Naive thymus-derived CD4-positive, alpha-beta T cell (primary cell): ENCODE data around the gene SMARCD1. TPM values are rescaled to one million over a fixed set of nuclear protein-coding genes. Genes with fewer than 3 reads are reported as not detected.

ENCODE experiments used
- ATAC-seq: fragments of 150-1000 bp; cut with Tn5 transposase; 2 replicates; pipeline ENCODE4 v1.10.0; 2021; ENCODE audit warnings: mild to moderate bottlenecking, moderate library complexity
- CTCF ChIA-PET: fragments of 350-600 bp; sonication (Branson Sonifier 250); formaldehyde crosslinking; loops from one replicate; lab custom pipeline; 2021; ENCODE audit warnings: antibody characterized with exemption; lab: Charles Lee
- POLR2A ChIA-PET: fragments of 350-600 bp; sonication (Branson Sonifier 250); formaldehyde crosslinking; loops from one replicate; lab custom pipeline; 2021; ENCODE audit warnings: antibody characterized with exemption, inconsistent platforms; lab: Charles Lee
- DNase-seq, 9 donors: peaks; one replicate each; pipeline versions ENCODE4 v3.0.0 to v3.0.0-alpha.2; 2020 to 2022; ENCODE audit warnings: mixed read lengths in 1 of 9
- H3K27ac ChIP-seq: one replicate; pipeline ENCODE4 v1.7.0; 2013; ENCODE audit warnings: mild to moderate bottlenecking, low read depth, low read length, moderate library complexity
- H3K27me3 ChIP-seq, 2 donors: one replicate each; pipeline ENCODE4 v1.7.0; 2013; ENCODE audit warnings: low read length in 2 of 2, mild to moderate bottlenecking in 2 of 2, moderate library complexity in 2 of 2; ENCODE audit not compliant: control insufficient read depth in 2 of 2, insufficient read depth in 2 of 2
- H3K36me3 ChIP-seq, 3 experiments: 1 replicate in 2 of 3; 2 replicates in 1 of 3; pipeline ENCODE4 v1.7.0; 2013; ENCODE audit warnings: low read length in 3 of 3, mild to moderate bottlenecking in 3 of 3, moderate library complexity in 1 of 3; ENCODE audit not compliant: insufficient read depth in 3 of 3, control insufficient read depth in 2 of 3
- H3K4me1 ChIP-seq, 2 donors: one replicate each; pipeline ENCODE4 v1.7.0; 2013; ENCODE audit warnings: low read length in 2 of 2, mild to moderate bottlenecking in 2 of 2, moderate library complexity in 1 of 2; ENCODE audit not compliant: control insufficient read depth in 2 of 2, insufficient read depth in 2 of 2
- H3K4me3 ChIP-seq: 2 replicates; pipeline ENCODE4 v1.7.0; 2013; ENCODE audit warnings: mild to moderate bottlenecking, low read length
- H3K9me3 ChIP-seq, 3 experiments: 1 replicate in 2 of 3; 2 replicates in 1 of 3; pipeline ENCODE4 v1.7.0; 2013; ENCODE audit warnings: low read length in 3 of 3; ENCODE audit not compliant: control insufficient read depth in 2 of 3
- H3K27ac Mint-ChIP-seq, 9 donors: one replicate each; pipeline ENCODE4 v1.8.0; 2020 to 2022; ENCODE audit warnings: mixed read lengths in 9 of 9, mild to moderate bottlenecking in 8 of 9, moderate library complexity in 5 of 9, inconsistent platforms in 2 of 9
- H3K27me3 Mint-ChIP-seq, 5 donors: one replicate each; pipeline ENCODE4 v1.8.0; 2021 to 2022; ENCODE audit warnings: mixed read lengths in 5 of 5, mild to moderate bottlenecking in 1 of 5
- H3K36me3 Mint-ChIP-seq, 5 donors: one replicate each; pipeline ENCODE4 v1.8.0; 2020 to 2022; ENCODE audit warnings: mixed read lengths in 5 of 5, mild to moderate bottlenecking in 3 of 5, inconsistent platforms in 1 of 5
- H3K4me1 Mint-ChIP-seq, 7 donors: one replicate each; pipeline ENCODE4 v1.8.0; 2020 to 2022; ENCODE audit warnings: mixed read lengths in 7 of 7, mild to moderate bottlenecking in 3 of 7, inconsistent platforms in 1 of 7
- H3K4me3 Mint-ChIP-seq, 10 donors: one replicate each; pipeline ENCODE4 v1.8.0; 2020 to 2022; ENCODE audit warnings: mild to moderate bottlenecking in 10 of 10, mixed read lengths in 10 of 10, moderate library complexity in 6 of 10, inconsistent platforms in 2 of 10
- H3K9me3 Mint-ChIP-seq, 11 donors: one replicate each; pipeline ENCODE4 v1.8.0; 2020 to 2022; ENCODE audit warnings: mixed read lengths in 11 of 11, mild to moderate bottlenecking in 4 of 11, inconsistent platforms in 1 of 11, moderate library complexity in 1 of 11
- intact Hi-C, 2 donors: fragments of 100-400 bp; cut with micrococcal nuclease; formaldehyde crosslinking; loops; one replicate each; pipeline ENCODE4 v1.15.1; 2023
- polyA plus RNA-seq, 2 donors: library from polyadenylated mRNA; unstranded; fragments of 300-500 nt; fragmentation: Illumina TruSeq; gene quantifications; one replicate each; pipeline ENCODE4 v1.2.3, GENCODE V29; 2021
- total RNA-seq, 6 experiments: library from RNA in 5 of 6; stranded (reverse) in 5 of 6; gene quantifications; 1 replicate in 5 of 6; 2 replicates in 1 of 6; pipeline ENCODE4 v1.2.3 and lab custom pipeline; 2021 to 2026

SMARCD1 gene
- total and polyA plus RNA-seq, 7 experiments from 2014 or later: 9.5 to 88.5 (median 67.2) TPM

GRCh38 chr12:50055831-50056638 lies 29.1 kb upstream of the SMARCD1 start:
- Mint-ChIP-seq H3K27ac (peak overlapping the region in 2 of 9 donors; percentile 46 to 57), H3K9me3 (peaks cover 0 to 2% (median 0%) of the 10 kb centered on the region in 11 donors), H3K27me3 (peaks cover 38 to 56% (median 48%) of the 10 kb centered on the region in 5 donors), H3K36me3 (peaks cover 0 to 3% (median 0%) of the 10 kb centered on the region in 5 donors), H3K4me3 (peak overlapping the region; percentile 66 to 96 (median 92)), H3K4me1 (peaks cover 17 to 48% (median 41%) of the 10 kb centered on the region in 7 donors)
- Histone ChIP-seq H3K36me3 (no peaks in the 10 kb centered on the region), H3K4me3 (peak overlapping the region; percentile 42), H3K27me3 (peaks cover 0 to 9% of the 10 kb centered on the region in 2 donors), H3K4me1 (peaks cover 7 to 31% of the 10 kb centered on the region in 2 donors), H3K27ac (no peak overlapping the region), H3K9me3 (no peaks in the 10 kb centered on the region)
- DNase-seq: peak; percentile 41 to 64 (median 56)
- peak; percentile 79 for ATAC-seq
- CTCF ChIA-PET: interaction anchor here (0.6 to 4.3 kb wide), 16 partner anchors 10 to 1164 kb away, joined by 3 to 30 read pairs (median 3); partner anchors contain the start of gene SMARCD1
- POLR2A ChIA-PET: interaction anchor here (0.5 to 0.6 kb wide), 2 partner anchors 60 to 219 kb away, joined by 3 to 4 read pairs; no protein-coding TSS in a partner anchor
- intact Hi-C loops: loop anchor here (1.0 to 10.0 kb wide), 7 partner anchors 17 to 279 kb away; partner anchors contain the start of genes BCDIN3D (in 1 of the 2), RACGAP1 (in 1 of the 2) and SMARCD1 (in 1 of the 2)

- Histone ChIP-seq H3K4me1 (peaks cover 7 to 31% of the 10 kb centered on the region in 2 donors), H3K4me3 (peak overlapping the region; percentile 55), H3K27me3 (peaks cover 0 to 9% of the 10 kb centered on the region in 2 donors), H3K36me3 (no peaks in the 10 kb centered on the region), H3K27ac (no peak overlapping the region), H3K9me3 (no peaks in the 10 kb centered on the region)
- ChIA-PET CTCF (interaction anchor here (0.6 to 4.3 kb wide), 9 partner anchors 10 to 1163 kb away, joined by 3 to 30 read pairs (median 3); no protein-coding TSS in a partner anchor), POLR2A (interaction anchor here (0.5 kb wide), 1 partner anchor 218 kb away, joined by 4 read pairs; no protein-coding TSS in a partner anchor)
- peaks cover 17 to 48% (median 44%) of the 10 kb centered on the region in 7 donors for H3K4me1 Mint-ChIP-seq
- peaks cover 32 to 54% (median 48%) of the 10 kb centered on the region in 5 donors for H3K27me3 Mint-ChIP-seq
- intact Hi-C loops: loop anchor here (1.0 to 10.0 kb wide), 7 partner anchors 17 to 279 kb away; partner anchors contain the start of genes BCDIN3D (in 1 of the 2), RACGAP1 (in 1 of the 2) and SMARCD1 (in 1 of the 2)
- H3K4me3 Mint-ChIP-seq: peak overlapping the region; percentile 88 to 96 (median 92)
- H3K9me3 Mint-ChIP-seq: peaks cover 0 to 2% (median 0%) of the 10 kb centered on the region in 11 donors
- no peak for ATAC-seq
- H3K27ac Mint-ChIP-seq: peak overlapping the region in 3 of 9 donors; percentile 24 to 66 (median 46)
- no peak for DNase-seq
- H3K36me3 Mint-ChIP-seq: peaks cover 0 to 7% (median 0%) of the 10 kb centered on the region in 5 donors
Measured at GRCh38 chr12:50056639-50056976, 28.5 kb upstream of the SMARCD1 start.

- Mint-ChIP-seq H3K36me3 (peaks cover 0 to 12% (median 0%) of the 10 kb centered on the region in 5 donors), H3K4me3 (peak within 1 kb of the TSS; percentile 88 to 96 (median 92)), H3K4me1 (peaks cover 20 to 50% (median 44%) of the 10 kb centered on the region in 7 donors), H3K27ac (peak within 1 kb of the TSS in 8 of 9 donors; percentile 24 to 79 (median 50)), H3K9me3 (peaks cover 0 to 2% (median 0%) of the 10 kb centered on the region in 11 donors), H3K27me3 (peaks cover 26 to 49% (median 42%) of the 10 kb centered on the region in 5 donors)
- no peaks in the 10 kb centered on the region for H3K9me3 ChIP-seq
- H3K4me3 ChIP-seq: peak within 1 kb of the TSS; percentile 55
- peaks cover 0 to 9% of the 10 kb centered on the region in 2 donors for H3K27me3 ChIP-seq
- ChIA-PET CTCF (interaction anchor here (1.2 to 4.3 kb wide), 4 partner anchors 9 to 90 kb away, joined by 3 to 30 read pairs (median 16); no protein-coding TSS in a partner anchor), POLR2A (no interaction called here)
- DNase-seq (peak in 8 of 9 donors; percentile 30 to 72 (median 48)), ATAC-seq (peak; percentile 63)
- intact Hi-C loops: loop anchor here (1.0 to 10.0 kb wide), 7 partner anchors 18 to 280 kb away; partner anchors contain the start of genes BCDIN3D (in 1 of the 2), RACGAP1 (in 1 of the 2) and SMARCD1 (in 1 of the 2)
- no peaks in the 10 kb centered on the region for H3K36me3 ChIP-seq
- H3K4me1 ChIP-seq: peaks cover 7 to 31% of the 10 kb centered on the region in 2 donors
- H3K27ac ChIP-seq: peak within 1 kb of the TSS; percentile 24
Measured at GRCh38 chr12:50057000-50057841, 27.9 kb upstream of the SMARCD1 start, which contains the start of gene ASIC1. Gene ASIC1, plus strand, starts transcription at chr12:50057596. Its CDS starts 1,171 bp downstream, at chr12:50058767.

- intact Hi-C loops: loop anchor here (5.0 to 10.0 kb wide), 2 partner anchors 213 to 281 kb away; partner anchors contain the start of gene BCDIN3D (in 1 of the 2)
- Histone ChIP-seq H3K4me3 (no peak overlapping the region), H3K27ac (no peak overlapping the region), H3K36me3 (no peaks in the 10 kb centered on the region), H3K27me3 (peaks cover 0 to 9% of the 10 kb centered on the region in 2 donors), H3K4me1 (peaks cover 7 to 31% of the 10 kb centered on the region in 2 donors), H3K9me3 (no peaks in the 10 kb centered on the region)
- Mint-ChIP-seq H3K4me3 (peak overlapping the region; percentile 56 to 92 (median 74)), H3K9me3 (peaks cover 0 to 2% (median 0%) of the 10 kb centered on the region in 11 donors), H3K27ac (peak overlapping the region in 4 of 9 donors; percentile 22 to 47 (median 42)), H3K36me3 (peaks cover 0 to 12% (median 0%) of the 10 kb centered on the region in 5 donors), H3K4me1 (peaks cover 21 to 52% (median 44%) of the 10 kb centered on the region in 7 donors), H3K27me3 (peaks cover 18 to 42% (median 34%) of the 10 kb centered on the region in 5 donors)
- ATAC-seq: no peak
- CTCF ChIA-PET: interaction anchor here (0.9 to 1.3 kb wide), 4 partner anchors 8 to 18 kb away, joined by 3 to 5 read pairs (median 4); no protein-coding TSS in a partner anchor
- no peak for DNase-seq
- POLR2A ChIA-PET: no interaction called here
Measured at GRCh38 chr12:50057896-50058670, 27.1 kb upstream of the SMARCD1 start.

GRCh38 chr12:50058743-50059312 lies 26.3 kb upstream of the SMARCD1 start:
- Histone ChIP-seq H3K27me3 (peaks cover 0 to 9% of the 10 kb centered on the region in 2 donors), H3K27ac (no peak overlapping the region), H3K4me3 (no peak overlapping the region), H3K4me1 (peaks cover 7 to 31% of the 10 kb centered on the region in 2 donors), H3K9me3 (no peaks in the 10 kb centered on the region), H3K36me3 (no peaks in the 10 kb centered on the region)
- Mint-ChIP-seq H3K27me3 (peaks cover 14 to 43% (median 33%) of the 10 kb centered on the region in 5 donors), H3K36me3 (peaks cover 0 to 12% (median 0%) of the 10 kb centered on the region in 5 donors), H3K27ac (peak overlapping the region in 5 of 9 donors; percentile 12 to 79 (median 47)), H3K4me3 (peak overlapping the region; percentile 52 to 92 (median 74)), H3K4me1 (peaks cover 21 to 52% (median 44%) of the 10 kb centered on the region in 7 donors), H3K9me3 (peaks cover 0 to 2% (median 0%) of the 10 kb centered on the region in 11 donors)
- intact Hi-C loops: loop anchor here (5.0 to 10.0 kb wide), 2 partner anchors 214 to 282 kb away; partner anchors contain the start of gene BCDIN3D (in 1 of the 2)
- CTCF ChIA-PET: interaction anchor here (0.5 to 1.3 kb wide), 5 partner anchors 9 to 449 kb away, joined by 3 to 5 read pairs (median 3); no protein-coding TSS in a partner anchor
- POLR2A ChIA-PET: no interaction called here
- ATAC-seq: no peak
- DNase-seq: peak in 3 of 9 donors; percentile 20 to 34 (median 26)
